ENCODE measurements around the gene RTCA.
"Not testable (repeated sequence)": the region's sequence is repeated elsewhere in the genome, so short reads cannot be mapped to it uniquely, and the experiment has no call there.

The RTCA gene

GRCh38 chr1:100308777-100309176 lies 42.8 kb downstream of the RTCA start:
- peak; percentile 52 for DNase-seq (ENCODE audit: low spot score)

GRCh38 chr1:100309863-100310262 lies 43.8 kb downstream of the RTCA start:
- DNase-seq (ENCODE audit: low spot score), result no peak

DNA sequence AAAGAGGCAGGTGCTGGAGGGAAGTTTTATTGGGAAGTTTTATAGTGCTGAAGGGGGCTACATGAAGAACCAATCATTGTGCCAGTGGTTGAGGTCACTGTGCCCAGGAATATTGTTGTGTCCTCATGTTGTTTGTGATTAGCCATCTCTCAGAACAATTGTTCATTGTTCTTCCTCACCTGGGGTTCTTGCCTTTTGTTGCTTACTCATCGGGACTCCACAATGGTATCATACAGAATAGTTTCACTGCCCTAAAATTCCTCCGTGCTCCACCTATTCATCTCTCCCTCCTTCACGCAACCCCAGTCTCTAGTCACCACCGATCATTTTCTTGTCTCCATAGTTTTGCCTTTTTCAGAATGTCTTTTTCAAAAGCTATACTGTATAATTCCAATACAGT lies 47.4 kb downstream of the RTCA start:
- no peak for DNase-seq (ENCODE audit: low spot score)

GRCh38 chr1:100316622-100317021 lies 50.6 kb downstream of the RTCA start:
- no peak for DNase-seq (ENCODE audit: low spot score)

- DNase-seq (ENCODE audit: low spot score), result no peak
Observed at GRCh38 chr1:100320311-100321099, 54.5 kb downstream of the RTCA start.

DNA sequence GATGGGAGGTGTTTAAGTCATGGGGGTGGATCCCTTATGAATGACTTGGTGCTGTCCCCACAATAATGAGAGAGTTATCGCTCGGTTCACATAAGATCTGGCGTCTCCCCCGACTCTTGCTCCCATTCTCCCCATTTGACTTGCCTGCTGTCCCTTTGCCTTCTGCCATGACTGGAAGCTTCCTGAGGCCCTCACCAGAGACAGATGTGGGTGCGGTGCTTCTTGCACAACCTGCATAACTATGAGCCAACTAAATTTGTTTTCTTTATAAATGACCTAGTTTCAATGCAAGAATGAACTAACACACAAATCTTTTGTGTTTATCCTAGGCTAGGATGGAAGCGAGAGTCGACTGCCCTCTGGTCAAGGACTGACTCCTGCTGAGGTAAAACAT lies 55.1 kb downstream of the RTCA start:
- DNase-seq (ENCODE audit: low spot score), result no peak

GRCh38 chr1:100321506-100321905 lies 55.5 kb downstream of the RTCA start:
- no peak for DNase-seq (ENCODE audit: low spot score)

DNA sequence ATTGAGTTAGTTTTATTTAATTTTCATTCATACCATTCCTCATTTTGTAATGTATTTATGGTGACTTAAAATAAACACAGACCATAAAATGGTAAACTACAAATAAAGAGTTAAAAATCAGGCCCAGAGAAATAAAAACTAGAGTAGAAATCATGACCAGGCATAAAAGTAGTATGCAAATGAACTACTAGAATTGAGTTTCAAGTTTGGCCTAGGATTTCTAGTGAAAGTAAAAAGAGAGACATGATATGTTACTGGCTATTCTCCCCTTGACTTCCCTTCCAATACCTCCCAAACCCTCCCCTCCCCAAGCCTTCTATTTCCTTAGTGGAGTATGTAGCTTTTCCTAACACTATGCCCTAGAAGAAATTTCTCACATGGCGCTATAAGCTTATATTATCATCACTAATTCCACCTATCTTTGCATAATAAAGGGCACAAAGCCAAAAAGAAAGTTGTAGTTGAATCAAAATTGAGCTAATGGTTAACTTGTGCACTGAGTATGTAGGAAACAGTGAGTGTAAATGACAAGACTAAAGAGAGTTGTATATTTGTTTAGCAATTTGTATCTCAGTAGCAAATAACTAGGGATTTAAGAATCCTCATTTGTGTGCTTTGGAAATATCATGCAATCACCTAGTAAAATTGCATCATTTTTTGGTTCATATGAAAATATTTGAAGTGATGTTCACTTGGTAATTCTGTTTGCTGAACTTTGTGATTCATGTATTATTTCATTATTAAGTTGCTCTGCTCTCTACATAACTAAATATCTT lies 56.6 kb downstream of the RTCA start:
- DNase-seq (ENCODE audit: low spot score), result peak; percentile 51

DNA sequence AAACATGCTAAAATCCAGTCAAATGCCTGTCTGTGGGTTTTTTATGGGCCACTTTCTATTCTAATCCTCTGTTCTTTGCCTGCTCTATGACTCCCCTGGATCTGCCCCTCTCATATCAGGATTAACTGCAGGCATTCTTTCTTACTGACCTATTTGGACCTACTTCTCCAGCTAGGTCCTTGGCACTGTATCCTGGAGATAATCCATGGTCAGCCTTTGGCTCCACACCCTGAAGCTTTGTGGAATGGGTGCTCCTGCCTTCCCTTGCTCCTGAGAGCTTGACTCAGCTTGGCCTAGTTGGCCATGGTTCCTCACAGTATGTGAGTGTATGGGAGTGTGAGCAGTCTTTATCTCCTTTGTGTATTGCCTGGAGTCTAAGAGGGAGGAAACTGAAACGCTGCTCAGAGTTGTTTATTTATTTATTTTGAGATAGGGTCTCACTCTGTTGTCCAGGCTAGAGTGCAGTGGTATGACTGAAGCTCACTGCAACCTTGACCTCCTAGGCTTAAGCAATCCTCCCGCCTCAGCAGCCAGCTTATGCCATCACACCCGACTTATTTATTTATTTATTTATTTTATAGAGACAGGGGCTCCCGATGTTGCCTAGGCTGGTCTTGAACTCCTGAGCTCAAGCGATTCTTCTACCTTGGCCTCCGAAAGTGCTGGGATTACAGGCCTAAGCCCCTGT lies 57.5 kb downstream of the RTCA start:
- DNase-seq (ENCODE audit: low spot score), result peak; percentile 39

DNA sequence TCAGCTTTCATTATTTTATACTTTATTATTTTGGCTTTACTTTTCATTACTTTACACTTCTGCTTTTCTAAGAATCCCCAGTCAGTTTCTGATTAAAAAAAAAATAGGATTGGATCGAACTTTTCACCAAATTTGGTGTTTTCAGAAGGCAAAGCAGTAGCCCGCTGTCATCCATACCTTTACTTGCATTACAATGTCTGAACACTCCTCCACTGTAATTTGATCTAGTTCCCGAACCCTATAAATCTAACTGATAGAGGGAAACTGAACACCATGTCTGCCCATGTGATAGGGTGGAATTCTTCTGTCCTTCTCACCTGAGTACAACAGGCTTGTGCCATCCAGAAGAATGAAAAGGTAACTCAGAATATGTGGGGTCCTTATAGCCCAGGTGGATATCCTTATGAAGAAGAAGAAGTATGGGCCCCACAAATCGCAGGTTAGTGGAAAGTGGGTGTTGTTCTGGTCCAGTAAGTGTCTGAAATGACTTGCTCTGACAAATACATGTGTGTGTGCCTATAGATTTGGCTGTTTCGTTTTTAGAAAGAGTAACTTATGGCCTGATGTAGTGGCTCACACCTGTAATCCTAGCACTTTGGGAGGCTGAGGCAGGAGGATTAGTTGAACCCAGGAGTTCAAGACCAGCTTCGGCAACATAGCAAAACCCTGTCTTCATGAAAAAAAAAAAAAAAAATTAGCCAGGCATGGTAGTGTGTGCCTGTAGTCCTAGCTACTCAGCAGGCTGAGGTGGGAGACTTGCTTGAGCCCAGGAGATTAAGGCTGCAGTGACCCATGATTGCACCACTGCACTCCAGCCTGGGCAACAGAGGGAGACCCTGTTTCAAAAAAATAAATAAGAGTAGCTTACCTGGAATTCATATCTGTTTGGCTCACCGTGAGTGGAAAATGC lies 59.7 kb downstream of the RTCA start:
- DNase-seq (ENCODE audit: low spot score), result no peak

DNA sequence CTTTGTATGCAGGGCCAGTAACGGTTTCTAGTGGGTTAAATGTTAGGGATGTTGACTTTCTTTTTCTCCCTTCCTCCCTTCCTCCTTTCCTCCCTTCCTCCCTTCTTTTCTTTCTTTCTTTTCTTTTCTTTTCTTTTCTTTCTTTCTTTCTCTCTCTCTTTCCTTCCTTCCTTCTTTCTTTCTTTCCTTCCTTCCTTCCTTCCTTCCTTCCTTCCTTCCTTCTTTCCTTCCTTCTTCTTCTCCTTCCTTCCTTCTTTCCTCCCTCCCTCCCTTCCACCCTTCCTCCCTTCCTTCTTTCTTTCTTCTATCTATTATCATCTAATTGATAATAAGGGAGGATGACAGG lies 60.3 kb downstream of the RTCA start:
- DNase-seq (ENCODE audit: low spot score), result not testable (repeated sequence)

GRCh38 chr1:100328133-100328532 lies 62.1 kb downstream of the RTCA start:
- DNase-seq (ENCODE audit: low spot score), result no peak

DNA sequence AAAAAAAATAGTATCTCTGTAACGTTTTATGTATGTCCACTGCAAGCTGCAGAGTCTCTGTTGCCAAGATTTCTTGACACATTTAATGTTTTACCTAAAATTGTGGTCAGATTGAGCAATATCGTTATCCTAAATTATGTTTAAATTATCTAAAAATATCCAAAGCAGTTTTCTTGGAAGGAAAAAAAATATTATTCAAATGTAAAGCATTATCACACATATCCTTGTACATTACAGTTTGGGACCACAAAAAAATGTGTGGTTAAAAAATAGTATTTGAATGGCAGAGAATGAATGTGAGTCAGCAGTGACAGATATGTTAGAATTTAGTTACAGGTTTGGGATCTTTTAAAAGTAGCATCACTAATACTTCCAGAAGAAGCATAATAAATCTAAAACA lies 65.1 kb downstream of the RTCA start:
- DNase-seq (ENCODE audit: low spot score), result not testable (repeated sequence)

DNA sequence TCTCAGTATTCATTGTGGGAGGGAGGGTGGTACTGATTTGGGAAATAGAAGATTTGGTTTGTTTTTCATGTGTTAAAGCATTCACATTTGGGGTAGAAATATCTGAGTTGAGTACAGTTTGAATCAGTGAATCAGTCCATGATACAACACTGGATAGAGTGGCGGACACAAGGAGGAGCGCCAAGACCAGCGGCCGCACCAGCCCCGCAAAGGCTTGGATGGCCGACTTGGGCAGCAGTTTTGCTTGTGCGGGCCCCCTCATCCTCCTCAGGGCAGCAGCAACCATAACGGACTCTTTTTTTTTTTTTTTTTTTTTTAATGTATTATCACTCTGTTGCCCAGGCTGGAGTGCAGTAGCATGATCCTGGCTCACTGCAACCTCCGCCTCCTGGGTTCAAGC lies 66.3 kb downstream of the RTCA start:
- DNase-seq (ENCODE audit: low spot score), result no peak

GRCh38 chr1:100335436-100335835 lies 69.4 kb downstream of the RTCA start:
- no peak for DNase-seq (ENCODE audit: low spot score)

DNA sequence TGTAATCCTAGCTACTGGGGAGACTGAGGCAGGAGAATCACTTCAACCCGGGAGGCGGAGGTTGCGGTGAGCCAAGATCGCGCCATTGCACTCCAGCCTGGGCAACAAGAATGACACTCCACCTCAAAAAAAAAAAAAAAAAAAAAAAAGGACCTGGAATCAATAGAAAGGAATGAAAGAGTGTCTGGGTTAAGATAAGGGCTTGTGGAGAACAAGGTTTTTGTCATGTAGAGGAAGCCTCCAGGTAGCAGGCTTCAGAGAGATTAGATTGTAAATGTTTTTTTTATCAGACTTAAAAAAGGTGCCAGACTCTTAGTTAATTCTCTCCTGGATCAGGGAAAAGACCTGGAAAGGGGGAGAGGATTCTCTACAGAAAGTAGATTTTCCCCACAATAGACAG lies 71.9 kb downstream of the RTCA start:
- DNase-seq (ENCODE audit: low spot score), result not testable (repeated sequence)

DNA sequence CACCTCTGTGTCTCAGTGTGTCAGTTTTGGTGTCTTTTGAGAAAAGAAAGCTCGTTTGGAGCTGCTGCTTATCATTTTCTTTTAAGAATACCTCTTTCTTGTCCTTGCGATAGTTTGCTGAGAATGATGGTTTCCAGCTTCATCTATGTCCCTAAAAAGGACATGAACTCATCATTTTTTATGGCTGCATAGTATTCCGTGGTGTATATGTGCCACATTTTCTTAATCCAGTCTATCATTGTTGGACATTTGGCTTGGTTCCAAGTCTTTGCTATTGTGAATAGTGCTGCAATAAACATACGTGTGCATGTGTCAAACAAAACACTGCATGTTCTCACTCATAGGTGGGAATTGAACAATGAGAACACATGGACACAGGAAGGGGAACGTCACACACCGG lies 73.7 kb downstream of the RTCA start:
- not testable (repeated sequence) for DNase-seq (ENCODE audit: low spot score)

GRCh38 chr1:100340494-100340893 lies 74.5 kb downstream of the RTCA start:
- no peak for DNase-seq (ENCODE audit: low spot score)

DNA sequence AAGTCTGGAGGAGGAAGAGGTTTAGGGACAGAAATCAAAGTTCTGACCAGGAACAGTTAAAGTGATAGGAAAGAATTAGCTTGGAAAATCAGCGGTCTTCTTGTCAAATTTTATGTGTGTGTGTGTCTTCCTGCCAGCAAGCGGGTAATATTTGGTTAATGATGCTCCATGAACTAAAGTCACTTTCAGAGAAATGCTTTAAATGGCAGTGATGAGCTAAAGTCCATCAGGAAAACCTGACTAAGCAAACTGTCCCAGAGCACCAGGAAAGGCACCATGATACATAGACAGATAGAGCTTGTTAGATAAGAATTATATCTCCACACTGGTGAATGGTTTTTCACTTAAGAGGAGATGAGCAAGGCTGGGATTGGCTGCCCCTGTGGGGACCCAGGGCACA lies 76.3 kb downstream of the RTCA start:
- no peak for DNase-seq (ENCODE audit: low spot score)
